HG03342 (cell line): ENCODE measurements around the gene ORMDL3.
"Not testable (repeated sequence)": the region's sequence is repeated elsewhere in the genome, so short reads cannot be mapped to it uniquely, and the experiment has no call there.

Experiments
- ATAC-seq: cut with Tn5 transposase; IDR thresholded peaks from one replicate; pipeline ENCODE4 v1.9.1; 2021; ENCODE audit warnings: mild to moderate bottlenecking, moderate library complexity; ENCODE audit not compliant: unreplicated experiment

Gene ORMDL3

GRCh38 chr17:39887078-39887477 lies 40.3 kb downstream of the ORMDL3 start:
- ATAC-seq, result no peak

GRCh38 chr17:39886102-39886501 lies 41.3 kb downstream of the ORMDL3 start:
- ATAC-seq, result not testable (repeated sequence)

- ATAC-seq, result no peak
Observed at GRCh38 chr17:39872751-39873150, 54.6 kb downstream of the ORMDL3 start.

GRCh38 chr17:39871801-39872200 lies 55.6 kb downstream of the ORMDL3 start:
- ATAC-seq, result no peak
